Thyroid gland (tissue), 4 donors: ENCODE measurements around the gene FARS2. TPM values are rescaled to one million over a fixed set of nuclear protein-coding genes. Genes with fewer than 3 reads are reported as not detected.

ENCODE experiments used
- DNase-seq, 2 donors: peaks; one replicate each; pipeline ENCODE4 v3.0.0-alpha.2; 2019
- H3K27ac ChIP-seq, 3 donors: fragments of 200-600 bp; sonication (generic); 1 replicate in 2 of 3; 2 replicates in 1 of 3; pipeline ENCODE4 v1.5.1; 2016 to 2019; ENCODE audit warnings: mild to moderate bottlenecking in 1 of 3, moderate library complexity in 1 of 3
- H3K27me3 ChIP-seq: fragments of 200-600 bp; sonication (generic); one replicate; pipeline ENCODE4 v1.5.1; 2019
- H3K36me3 ChIP-seq, 2 donors: fragments of 200-600 bp; sonication (generic); one replicate each; pipeline ENCODE4 v1.5.1; 2016 to 2019
- H3K4me1 ChIP-seq, 2 donors: fragments of 200-600 bp; sonication (generic); one replicate each; pipeline ENCODE4 v1.5.1; 2017 to 2019
- H3K4me3 ChIP-seq, 3 donors: fragments of 200-600 bp; sonication (generic); replicated peaks in 1 of 3; 1 replicate in 2 of 3; 2 replicates in 1 of 3; pipeline ENCODE4 v1.5.1; 2016; ENCODE audit warnings: mild to moderate bottlenecking in 1 of 3
- H3K9me3 ChIP-seq: fragments of 200-600 bp; sonication (generic); one replicate; pipeline ENCODE4 v1.5.1; 2017
- CTCF ChIP-seq, 6 experiments: fragments of 200-600 bp in 3 of 6; fragments of 450-650 bp in 3 of 6; sonication (generic) in 3 of 6; IDR thresholded peaks; one replicate each; pipeline ENCODE4 v1.5.1; 2016 to 2019; ENCODE audit warnings: antibody characterized with exemption in 6 of 6, mild to moderate bottlenecking in 2 of 6, inconsistent platforms in 1 of 6, moderate library complexity in 1 of 6
- POLR2A ChIP-seq, 2 donors: fragments of 450-650 bp; IDR thresholded peaks; one replicate each; pipeline ENCODE4 v1.6.1; 2017; ENCODE audit warnings: antibody characterized with exemption in 2 of 2, mild to moderate bottlenecking in 2 of 2, moderate library complexity in 1 of 2
- WGBS, 2 donors: methylation state at CpG; one replicate each; pipeline ENCODE4 v1.1.5; 2017; 5-methylcytosine and 5-hydroxymethylcytosine counted together
- intact Hi-C: fragments of 100-400 bp; cut with DNase I; formaldehyde crosslinking; loops from one replicate; pipeline ENCODE4 v1.15.1; 2023
- total RNA-seq, 4 donors: library from RNA; depleted of rRNA; stranded (reverse); fragments of >200 nt; gene quantifications; one replicate each; pipeline ENCODE4 v1.2.3, GENCODE V29; 2016

Gene FARS2
- total RNA-seq, 4 donors from 2014 or later: 27.4 to 47.1 (median 34.2) TPM

DNA sequence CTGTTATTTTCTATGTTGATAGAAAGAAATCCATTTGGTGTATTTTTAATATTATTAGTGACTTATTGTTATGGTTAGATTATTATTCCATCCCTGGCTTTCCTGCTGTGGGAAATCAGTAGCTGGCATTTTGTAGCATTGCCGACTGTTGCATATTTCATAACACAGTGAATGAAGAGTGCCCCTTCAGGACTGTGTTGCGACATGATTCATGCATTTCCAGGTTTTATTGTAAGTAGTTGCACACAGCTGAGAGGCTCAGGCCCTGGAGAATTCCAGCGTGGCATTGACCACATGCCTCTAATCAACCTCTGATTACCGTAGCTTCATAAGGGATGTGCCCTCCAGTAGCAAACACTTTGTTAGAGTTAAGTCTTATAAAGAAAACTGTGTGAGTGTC is 263.9 kb downstream of the FARS2 start:
- DNase-seq: peak in 1 of 2 donors; percentile 8
- Histone ChIP-seq H3K4me1 (peaks cover 0 to 3% of the 10 kb centered on the region in 2 donors), H3K4me3 (no peak overlapping the region), H3K27ac (no peak overlapping the region), H3K9me3 (no peaks in the 10 kb centered on the region), H3K27me3 (no peaks in the 10 kb centered on the region), H3K36me3 (no peaks in the 10 kb centered on the region)
- intact Hi-C loops: no loop called here
- WGBS, 2 donors: 71 to 81% methylated on average over 4 of the region's 4 CpGs
- TF ChIP-seq CTCF (IDR thresholded peaks at IDR 0.05): no peak
- no peak for TF ChIP-seq POLR2A (IDR thresholded peaks at IDR 0.05)

GRCh38 chr6:5529015-5529414 is 267.7 kb downstream of the FARS2 start:
- TF ChIP-seq CTCF (IDR thresholded peaks at IDR 0.05): no peak
- no peak for TF ChIP-seq POLR2A (IDR thresholded peaks at IDR 0.05)
- DNase-seq: no peak
- Histone ChIP-seq H3K4me3 (no peak overlapping the region), H3K27ac (no peak overlapping the region), H3K36me3 (no peaks in the 10 kb centered on the region), H3K27me3 (no peaks in the 10 kb centered on the region), H3K9me3 (no peaks in the 10 kb centered on the region), H3K4me1 (no peaks in the 10 kb centered on the region)
- intact Hi-C loops: no loop called here
- 97 to 98% methylated on average over 6 of the region's 6 CpGs for WGBS, 2 donors

DNA sequence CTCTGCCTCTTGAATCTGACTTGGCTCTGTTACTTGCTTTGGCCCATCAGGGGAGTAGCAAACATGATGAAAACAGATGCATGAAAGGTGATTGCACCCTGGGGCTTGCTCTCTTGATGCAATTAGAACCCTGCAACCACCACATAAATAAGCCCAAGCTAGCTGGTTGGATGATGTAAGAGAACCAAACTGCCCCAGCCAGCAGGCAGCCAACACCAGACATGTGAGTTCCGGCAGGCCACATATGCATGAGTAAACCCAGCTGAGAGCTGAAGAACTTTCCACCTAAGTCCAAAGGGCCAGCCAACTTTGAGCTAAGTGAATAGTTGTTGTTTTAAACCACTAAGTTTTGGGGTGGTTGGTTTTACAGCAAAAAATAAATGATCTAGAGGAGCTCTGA is 268.4 kb downstream of the FARS2 start:
- intact Hi-C loops: no loop called here
- H3K4me3 ChIP-seq: no peak overlapping the region
- peak in 1 of 2 donors; percentile 6 for DNase-seq
- TF ChIP-seq CTCF (IDR thresholded peaks at IDR 0.05) (no peak), POLR2A (IDR thresholded peaks at IDR 0.05) (no peak)
- H3K9me3 ChIP-seq: no peaks in the 10 kb centered on the region
- no peaks in the 10 kb centered on the region for H3K36me3 ChIP-seq
- H3K4me1 ChIP-seq: no peaks in the 10 kb centered on the region
- WGBS, 2 donors: 22 to 63% methylated on average over 1 of the region's 1 CpG
- no peak overlapping the region for H3K27ac ChIP-seq
- H3K27me3 ChIP-seq: no peaks in the 10 kb centered on the region

- H3K27ac ChIP-seq: no peak overlapping the region
- intact Hi-C loops: no loop called here
- H3K9me3 ChIP-seq: no peaks in the 10 kb centered on the region
- H3K4me1 ChIP-seq: no peaks in the 10 kb centered on the region
- no peak for DNase-seq
- H3K36me3 ChIP-seq: no peaks in the 10 kb centered on the region
- TF ChIP-seq CTCF (IDR thresholded peaks at IDR 0.05) (no peak), POLR2A (IDR thresholded peaks at IDR 0.05) (no peak)
- WGBS, 2 donors: 83 to 88% methylated on average over 4 of the region's 4 CpGs
- H3K4me3 ChIP-seq: no peak overlapping the region
- no peaks in the 10 kb centered on the region for H3K27me3 ChIP-seq
These were observed 269.8 kb downstream of the FARS2 start for GRCh38 chr6:5531161-5531560.

DNA sequence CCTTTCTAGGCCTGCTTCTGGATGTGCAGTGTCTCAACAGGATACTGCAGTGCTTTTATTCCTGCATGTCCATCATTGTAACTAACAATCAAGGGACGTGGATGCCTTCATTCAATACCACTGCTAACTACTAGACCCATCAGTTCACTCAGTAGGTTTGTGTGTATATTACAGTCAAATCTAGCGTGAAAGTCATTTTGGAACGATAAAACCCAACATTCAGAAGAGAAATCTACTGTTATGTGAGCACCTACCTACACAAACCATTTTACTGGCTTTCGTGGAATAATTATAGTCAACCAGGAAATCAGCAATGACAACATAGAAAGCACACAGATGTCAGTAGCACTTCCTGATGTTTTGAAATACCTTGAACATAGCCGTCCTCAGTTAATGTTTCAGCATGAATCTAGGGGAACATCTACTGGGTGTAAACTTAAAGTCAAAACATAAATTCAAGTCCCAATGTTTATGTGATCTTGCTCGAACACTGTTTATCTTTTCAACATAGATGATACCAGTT is 270.6 kb downstream of the FARS2 start:
- no peaks in the 10 kb centered on the region for H3K27me3 ChIP-seq
- no peaks in the 10 kb centered on the region for H3K9me3 ChIP-seq
- no peak overlapping the region for H3K27ac ChIP-seq
- WGBS, 2 donors: 85 to 91% methylated on average over 6 of the region's 6 CpGs
- intact Hi-C loops: no loop called here
- H3K4me1 ChIP-seq: no peaks in the 10 kb centered on the region
- TF ChIP-seq CTCF (IDR thresholded peaks at IDR 0.05) (no peak), POLR2A (IDR thresholded peaks at IDR 0.05) (no peak)
- no peak for DNase-seq
- no peaks in the 10 kb centered on the region for H3K36me3 ChIP-seq
- no peak overlapping the region for H3K4me3 ChIP-seq
